ENCODE data around the gene TRERF1. TPM values are rescaled to one million over a fixed set of nuclear protein-coding genes. Genes with fewer than 3 reads are reported as not detected.

TRERF1 gene
- total RNA-seq, 1 experiment from 2014 or later, result 14.5 TPM

- no peak overlapping the region for H3K4me3 ChIP-seq
- TF ChIP-seq EZH2 (IDR thresholded peaks at IDR 0.05; ENCODE audit: low read depth), result no peak
- no peak for TF ChIP-seq CTCF (conservative IDR thresholded peaks at IDR 0.05)
- CTCF ChIA-PET, result interaction anchor here (0.7 kb wide), 1 partner anchor 51 kb away, joined by 11 read pairs; no protein-coding TSS in a partner anchor
- no peaks in the 10 kb centered on the region for H3K4me1 ChIP-seq (replicated peaks; ENCODE audit: insufficient read depth)
- H3K79me2 ChIP-seq (ENCODE audit: low read depth), result peaks cover 42% of the 10 kb centered on the region
- no peak overlapping the region for H2AFZ ChIP-seq
- intact Hi-C loops (cut with micrococcal nuclease; ENCODE audit: unreplicated experiment), result no loop called here
- DNase-seq, result no peak
- BruUV-seq (replicated peaks), result no TSS peak
- peaks cover 21% of the 10 kb centered on the region; the same call in 1 of the 2 replicates for H3K9me3 ChIP-seq (ENCODE audit: insufficient read depth, low read depth)
- no peaks in the 10 kb centered on the region for H3K9me2 ChIP-seq (ENCODE audit: insufficient read depth)
- H3K4me2 ChIP-seq, result no peak overlapping the region
- H3F3A ChIP-seq (ENCODE audit: insufficient read depth, low read depth), result peaks cover 3% of the 10 kb centered on the region; the same call in 1 of the 2 replicates
- POLR2A ChIA-PET (ENCODE audit: unreplicated experiment), result no interaction called here
- peaks cover 21% of the 10 kb centered on the region for H3K36me3 ChIP-seq (ENCODE audit: low read depth)
- H3K27ac ChIP-seq, result no peak overlapping the region
- H4K20me1 ChIP-seq (ENCODE audit: insufficient read depth), result no peaks in the 10 kb centered on the region
- H3K27me3 ChIP-seq (ENCODE audit: insufficient read depth, low read depth), result no peaks in the 10 kb centered on the region
Observed at GRCh38 chr6:42433409-42433808, 18.3 kb downstream of the TRERF1 start.

- Histone ChIP-seq H3K27ac (no peak overlapping the region), H3K4me1 (replicated peaks; ENCODE audit: insufficient read depth) (no peaks in the 10 kb centered on the region), H2AFZ (no peak overlapping the region), H3K27me3 (ENCODE audit: insufficient read depth, low read depth) (no peaks in the 10 kb centered on the region), H4K20me1 (ENCODE audit: insufficient read depth) (no peaks in the 10 kb centered on the region), H3F3A (ENCODE audit: insufficient read depth, low read depth) (peaks cover 3% of the 10 kb centered on the region; the same call in 1 of the 2 replicates), H3K9me2 (ENCODE audit: insufficient read depth) (no peaks in the 10 kb centered on the region), H3K36me3 (ENCODE audit: low read depth) (peaks cover 25% of the 10 kb centered on the region), H3K4me3 (no peak overlapping the region), H3K79me2 (ENCODE audit: low read depth) (peaks cover 35% of the 10 kb centered on the region), H3K4me2 (no peak overlapping the region), H3K9me3 (ENCODE audit: insufficient read depth, low read depth) (peaks cover 21% of the 10 kb centered on the region; the same call in 1 of the 2 replicates)
- DNase-seq, result no peak
- POLR2A ChIA-PET (ENCODE audit: unreplicated experiment), result no interaction called here
- intact Hi-C loops (cut with micrococcal nuclease; ENCODE audit: unreplicated experiment), result no loop called here
- CTCF ChIA-PET, result no interaction called here
- no peak for TF ChIP-seq EZH2 (IDR thresholded peaks at IDR 0.05; ENCODE audit: low read depth)
- BruUV-seq (replicated peaks), result no TSS peak
Observed at GRCh38 chr6:42431877-42432276, 19.8 kb downstream of the TRERF1 start.

GRCh38 chr6:42431356-42431755 is 20.4 kb downstream of the TRERF1 start:
- H3F3A ChIP-seq (ENCODE audit: insufficient read depth, low read depth), result peaks cover 3% of the 10 kb centered on the region; the same call in 1 of the 2 replicates
- no peak for DNase-seq
- BruUV-seq (replicated peaks), result no TSS peak
- no peaks in the 10 kb centered on the region for H4K20me1 ChIP-seq (ENCODE audit: insufficient read depth)
- intact Hi-C loops (cut with micrococcal nuclease; ENCODE audit: unreplicated experiment), result no loop called here
- no peaks in the 10 kb centered on the region for H3K4me1 ChIP-seq (replicated peaks; ENCODE audit: insufficient read depth)
- no peak overlapping the region for H3K27ac ChIP-seq
- H3K4me2 ChIP-seq, result no peak overlapping the region
- POLR2A ChIA-PET (ENCODE audit: unreplicated experiment), result no interaction called here
- no peaks in the 10 kb centered on the region for H3K27me3 ChIP-seq (ENCODE audit: insufficient read depth, low read depth)
- no peak overlapping the region for H2AFZ ChIP-seq
- no peaks in the 10 kb centered on the region for H3K9me2 ChIP-seq (ENCODE audit: insufficient read depth)
- peaks cover 21% of the 10 kb centered on the region; the same call in 1 of the 2 replicates for H3K9me3 ChIP-seq (ENCODE audit: insufficient read depth, low read depth)
- CTCF ChIA-PET, result no interaction called here
- TF ChIP-seq CTCF (conservative IDR thresholded peaks at IDR 0.05) (no peak), EZH2 (IDR thresholded peaks at IDR 0.05; ENCODE audit: low read depth) (no peak)
- H3K36me3 ChIP-seq (ENCODE audit: low read depth), result peaks cover 25% of the 10 kb centered on the region
- no peak overlapping the region for H3K4me3 ChIP-seq
- peaks cover 34% of the 10 kb centered on the region for H3K79me2 ChIP-seq (ENCODE audit: low read depth)

- H3K79me2 ChIP-seq (ENCODE audit: low read depth), result peaks cover 30% of the 10 kb centered on the region
- H3K4me3 ChIP-seq, result no peak overlapping the region
- intact Hi-C loops (cut with micrococcal nuclease; ENCODE audit: unreplicated experiment), result no loop called here
- H3K4me2 ChIP-seq, result no peak overlapping the region
- ChIA-PET CTCF (interaction anchor here (0.6 kb wide), 1 partner anchor 204 kb away, joined by 3 read pairs; no protein-coding TSS in a partner anchor), POLR2A (ENCODE audit: unreplicated experiment) (no interaction called here)
- H3K9me2 ChIP-seq (ENCODE audit: insufficient read depth), result no peaks in the 10 kb centered on the region
- BruUV-seq (replicated peaks), result no TSS peak
- DNase-seq, result no peak
- no peak overlapping the region for H3K27ac ChIP-seq
- H2AFZ ChIP-seq, result no peak overlapping the region
- peaks cover 3% of the 10 kb centered on the region; the same call in 1 of the 2 replicates for H3F3A ChIP-seq (ENCODE audit: insufficient read depth, low read depth)
- peaks cover 25% of the 10 kb centered on the region for H3K36me3 ChIP-seq (ENCODE audit: low read depth)
- H4K20me1 ChIP-seq (ENCODE audit: insufficient read depth), result no peaks in the 10 kb centered on the region
- no peak for TF ChIP-seq CTCF (conservative IDR thresholded peaks at IDR 0.05)
- TF ChIP-seq EZH2 (IDR thresholded peaks at IDR 0.05; ENCODE audit: low read depth), result no peak
- no peaks in the 10 kb centered on the region for H3K4me1 ChIP-seq (replicated peaks; ENCODE audit: insufficient read depth)
- H3K27me3 ChIP-seq (ENCODE audit: insufficient read depth, low read depth), result no peaks in the 10 kb centered on the region
- H3K9me3 ChIP-seq (ENCODE audit: insufficient read depth, low read depth), result peaks cover 16% of the 10 kb centered on the region; the same call in 1 of the 2 replicates
Observed at GRCh38 chr6:42429836-42430235, 21.9 kb downstream of the TRERF1 start.
